Aorta (tissue), 5 donors: Measurements from ENCODE around the gene C1orf141. TPM values are rescaled to one million over a fixed set of nuclear protein-coding genes. Genes with fewer than 3 reads are reported as not detected.
"Not testable (repeated sequence)": the region's sequence is repeated elsewhere in the genome, so short reads cannot be mapped to it uniquely, and the experiment has no call there.

Source experiments
- ATAC-seq: fragments of 200-7000 bp; cut with Tn5 transposase; one replicate; pipeline ENCODE4 v1.9.1; 2022; ENCODE audit warnings: moderate library complexity; ENCODE audit not compliant: low FRiP score
- DNase-seq, 2 donors: peaks; one replicate each; pipeline ENCODE4 v3.0.0-alpha.2; 2020
- H3K27ac ChIP-seq, 2 donors: one replicate each; pipeline ENCODE4 v1.5.1; 2013; ENCODE audit warnings: low read length in 2 of 2, mild to moderate bottlenecking in 2 of 2, moderate library complexity in 2 of 2, control low read depth in 1 of 2, inconsistent platforms in 1 of 2, low read depth in 1 of 2
- H3K27me3 ChIP-seq, 2 donors: one replicate each; pipeline ENCODE4 v1.6.1; 2013; ENCODE audit warnings: control low read depth in 1 of 2, low read length in 1 of 2, mild to moderate bottlenecking in 1 of 2, moderate library complexity in 1 of 2; ENCODE audit not compliant: insufficient read depth in 2 of 2, control insufficient read depth in 1 of 2
- H3K36me3 ChIP-seq, 2 donors: one replicate each; pipeline ENCODE4 v1.6.1; 2013; ENCODE audit warnings: control low read depth in 1 of 2, low read length in 1 of 2, mild to moderate bottlenecking in 1 of 2; ENCODE audit not compliant: insufficient read depth in 2 of 2, control insufficient read depth in 1 of 2
- H3K4me1 ChIP-seq, 2 donors: one replicate each; pipeline ENCODE4 v1.6.1; 2013; ENCODE audit warnings: low read length in 2 of 2, control low read depth in 1 of 2, mild to moderate bottlenecking in 1 of 2, moderate library complexity in 1 of 2; ENCODE audit not compliant: insufficient read depth in 2 of 2, control insufficient read depth in 1 of 2
- H3K4me3 ChIP-seq, 2 donors: one replicate each; pipeline ENCODE4 v1.5.1; 2013; ENCODE audit warnings: low read length in 2 of 2, control low read depth in 1 of 2, mild to moderate bottlenecking in 1 of 2
- H3K9me3 ChIP-seq: one replicate; pipeline ENCODE4 v1.6.1; 2013; ENCODE audit warnings: mild to moderate bottlenecking, low read length; ENCODE audit not compliant: control insufficient read depth
- WGBS, 2 donors: extraction: QIAGEN DNeasy Blood & Tissue Kit; methylation state at CpG; one replicate each; pipeline ENCODE4 v1.1.7; 2013; 5-methylcytosine and 5-hydroxymethylcytosine counted together
- intact Hi-C, 2 donors: fragments of 100-400 bp; cut with DNase I; formaldehyde crosslinking; loops; one replicate each; pipeline versions ENCODE4 v1.14.2 to v1.15.0; 2022
- polyA plus RNA-seq, 2 donors: library from polyadenylated mRNA; stranded (reverse); fragments of 200-250 nt; gene quantifications; one replicate each; pipeline ENCODE4 v1.2.3, GENCODE V29; 2013
- total RNA-seq, 2 donors: library from RNA; stranded (reverse); fragmentation: NEBNext Ultra II Directional; extraction: Animal tissue kit (Norgen Biotek cat#: 25700); gene quantifications; one replicate each; pipeline ENCODE4 v1.2.1, GENCODE V29; 2021
- donor health status: healthy with polysubstance abuse.
- donor health status: Bipolar disorder and iron deficiency.
- donor health status: DM: no; HTN: no; CAD: no.
- donor health status: DM: no; HTN: no; CAD: no.
- donor health status: DM: yes; HTN: yes; CAD: no.

The C1orf141 gene
- total and polyA plus RNA-seq, 4 donors, result 0.13 TPM; not detected in 3

DNA sequence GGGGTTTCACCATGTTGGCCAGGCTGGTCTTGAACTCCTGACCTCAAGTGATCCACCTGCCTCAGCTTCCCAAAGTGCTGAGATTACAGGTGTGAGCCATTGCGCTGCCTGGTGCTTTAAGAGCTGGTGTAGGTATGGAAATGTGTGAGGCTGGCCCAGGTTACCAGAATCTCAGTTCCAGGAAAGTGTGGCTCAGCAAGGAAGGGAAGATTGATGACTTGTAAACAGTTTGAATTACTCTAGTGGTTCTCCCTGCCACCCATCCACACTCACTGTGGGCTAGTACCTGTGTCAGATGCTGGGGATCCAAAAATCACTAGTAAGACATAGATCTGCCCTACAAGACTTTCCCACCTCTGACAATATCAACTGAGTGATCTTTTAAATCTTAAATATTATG is 46.3 kb downstream of the C1orf141 start:
- no peak overlapping the region for H3K27ac ChIP-seq
- WGBS, 2 donors, result 98 to 100% methylated on average over 1 of the region's 1 CpG
- no peaks in the 10 kb centered on the region for H3K27me3 ChIP-seq
- DNase-seq (no peak), ATAC-seq (no peak)
- no peak overlapping the region for H3K4me3 ChIP-seq
- no peaks in the 10 kb centered on the region for H3K36me3 ChIP-seq
- no peaks in the 10 kb centered on the region for H3K4me1 ChIP-seq
- H3K9me3 ChIP-seq, result peaks cover 3% of the 10 kb centered on the region
- intact Hi-C loops, result no loop called here

DNA sequence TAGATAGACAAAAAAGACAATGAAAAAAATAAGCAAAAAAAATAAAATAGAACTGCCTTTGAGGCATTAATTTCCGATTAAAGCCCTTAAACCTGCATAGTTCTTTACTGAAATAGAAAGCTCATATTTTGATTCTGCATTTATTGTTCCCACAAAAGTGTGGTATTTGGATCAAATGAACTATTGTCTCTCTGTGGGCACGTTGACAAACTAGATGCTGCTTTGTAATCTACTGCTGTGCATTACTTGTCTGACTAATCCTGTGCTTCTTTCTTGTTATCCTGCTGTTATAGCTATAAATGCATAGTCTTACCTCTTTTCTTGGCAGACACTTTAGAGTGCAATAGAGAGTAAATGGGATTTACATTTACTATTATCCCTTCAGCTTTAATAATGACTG is 49.4 kb downstream of the C1orf141 start:
- 46 to 48% methylated on average over 2 of the region's 2 CpGs for WGBS, 2 donors
- ATAC-seq (no peak), DNase-seq (no peak)
- H3K36me3 ChIP-seq, result no peaks in the 10 kb centered on the region
- H3K4me1 ChIP-seq, result no peaks in the 10 kb centered on the region
- H3K4me3 ChIP-seq, result no peak overlapping the region
- H3K27ac ChIP-seq, result no peak overlapping the region
- peaks cover 3% of the 10 kb centered on the region for H3K9me3 ChIP-seq
- H3K27me3 ChIP-seq, result no peaks in the 10 kb centered on the region
- intact Hi-C loops, result no loop called here

DNA sequence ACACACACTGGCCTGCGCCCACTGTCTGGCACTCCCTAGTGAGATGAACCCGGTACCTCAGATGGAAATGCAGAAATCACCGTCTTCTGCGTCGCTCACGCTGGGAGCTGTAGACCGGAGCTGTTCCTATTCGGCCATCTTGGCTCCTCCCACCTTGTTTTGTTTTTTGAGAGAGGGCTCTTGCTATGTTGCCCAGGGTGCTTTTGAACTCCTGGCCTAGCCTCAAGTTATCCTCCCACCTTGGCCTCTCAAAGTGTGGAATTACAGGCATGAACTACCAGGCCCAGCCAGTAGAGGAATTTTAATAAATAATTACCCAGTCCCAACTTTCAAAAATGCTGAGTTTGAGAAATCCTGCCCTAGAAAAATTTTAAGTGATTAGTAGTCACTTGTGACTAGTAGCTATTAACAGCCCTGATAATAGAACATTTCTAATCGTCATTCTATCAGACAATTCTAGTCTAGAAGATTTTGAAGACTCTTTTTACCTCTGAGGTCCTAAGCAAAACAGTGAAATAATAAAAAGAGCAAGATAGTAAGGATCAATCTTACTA is 49.9 kb downstream of the C1orf141 start:
- Histone ChIP-seq H3K4me3 (no peak overlapping the region), H3K36me3 (no peaks in the 10 kb centered on the region), H3K9me3 (peaks cover 3% of the 10 kb centered on the region), H3K27me3 (no peaks in the 10 kb centered on the region), H3K27ac (no peak overlapping the region), H3K4me1 (no peaks in the 10 kb centered on the region)
- DNase-seq (no peak), ATAC-seq (no peak)
- intact Hi-C loops, result no loop called here
- WGBS, 2 donors, result 91 to 97% methylated on average over 6 to 7 of the region's 9 CpGs

DNA sequence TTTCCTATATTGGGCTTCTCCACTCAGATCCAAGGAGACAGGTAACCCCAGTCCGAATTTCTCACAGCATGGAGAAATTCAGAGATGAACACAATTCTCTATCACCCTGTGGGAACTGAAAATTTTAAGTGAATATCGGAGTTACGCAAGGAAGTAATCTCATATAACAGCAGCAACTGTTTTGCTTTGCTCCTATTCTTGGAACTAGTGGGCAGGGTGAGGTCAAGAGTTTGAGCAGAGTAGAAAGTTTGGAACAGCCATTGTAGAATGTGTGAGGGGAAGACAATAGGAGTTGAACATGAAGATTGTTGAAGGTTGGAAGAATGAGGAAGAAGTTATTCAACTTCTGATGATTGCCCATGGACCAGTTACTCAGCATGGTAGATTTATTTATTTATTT is 56.5 kb downstream of the C1orf141 start:
- no peaks in the 10 kb centered on the region for H3K27me3 ChIP-seq
- no peak overlapping the region for H3K4me3 ChIP-seq
- H3K9me3 ChIP-seq, result no peaks in the 10 kb centered on the region
- H3K4me1 ChIP-seq, result no peaks in the 10 kb centered on the region
- 81 to 90% methylated on average over 3 of the region's 3 CpGs for WGBS, 2 donors
- ATAC-seq (no peak), DNase-seq (no peak)
- no peaks in the 10 kb centered on the region for H3K36me3 ChIP-seq
- intact Hi-C loops, result no loop called here
- H3K27ac ChIP-seq, result no peak overlapping the region

DNA sequence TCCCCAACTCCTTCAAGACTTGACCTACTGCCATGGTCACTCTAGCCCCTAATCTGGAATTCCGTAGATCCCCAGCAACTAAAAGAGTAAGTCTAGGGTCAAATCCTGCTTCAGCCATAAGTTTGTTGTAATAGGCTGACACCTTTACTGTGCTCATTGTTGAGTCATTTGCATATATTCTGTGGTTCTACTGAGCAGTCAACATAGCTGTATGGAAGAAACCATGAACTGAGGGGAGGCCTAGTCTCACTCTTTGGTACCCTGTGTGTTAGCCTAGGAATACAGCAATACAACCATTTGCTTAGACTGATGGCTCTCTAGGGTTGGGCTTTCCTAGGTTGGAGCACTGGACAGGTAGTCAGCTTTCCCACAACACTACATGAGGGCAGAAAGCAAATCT is 57.2 kb downstream of the C1orf141 start:
- no peak for ATAC-seq
- H3K36me3 ChIP-seq, result no peaks in the 10 kb centered on the region
- WGBS, 2 donors, result 98 to 100% methylated on average over 1 of the region's 1 CpG
- no peaks in the 10 kb centered on the region for H3K4me1 ChIP-seq
- no peaks in the 10 kb centered on the region for H3K9me3 ChIP-seq
- no peaks in the 10 kb centered on the region for H3K27me3 ChIP-seq
- intact Hi-C loops, result no loop called here
- no peak overlapping the region for H3K27ac ChIP-seq
- DNase-seq, result no peak
- H3K4me3 ChIP-seq, result no peak overlapping the region

DNA sequence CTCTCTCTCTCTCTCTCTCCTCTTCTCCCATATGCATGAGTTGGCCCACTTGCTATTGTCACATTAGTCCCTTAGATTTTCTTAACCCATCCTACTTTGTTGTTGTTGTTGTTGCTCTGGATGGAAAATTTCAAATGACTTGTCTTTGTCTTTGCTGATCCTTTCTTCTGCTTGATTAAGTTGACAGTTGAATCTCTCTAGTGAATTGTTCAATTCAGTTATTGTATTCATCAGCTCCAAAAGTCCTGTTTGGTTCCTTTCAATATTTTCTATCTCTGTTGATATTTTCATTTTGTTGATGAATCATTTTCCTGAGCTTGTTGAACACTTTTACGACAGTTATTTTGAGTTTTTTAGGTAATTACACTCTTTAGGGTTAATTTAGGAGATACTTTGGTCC is 62.0 kb downstream of the C1orf141 start:
- DNase-seq (no peak), ATAC-seq (no peak)
- H3K27ac ChIP-seq, result no peak overlapping the region
- no peaks in the 10 kb centered on the region for H3K4me1 ChIP-seq
- H3K27me3 ChIP-seq, result no peaks in the 10 kb centered on the region
- no peaks in the 10 kb centered on the region for H3K36me3 ChIP-seq
- H3K9me3 ChIP-seq, result peaks cover 2% of the 10 kb centered on the region
- 82 to 96% methylated on average over 1 of the region's 1 CpG for WGBS, 2 donors
- H3K4me3 ChIP-seq, result no peak overlapping the region
- intact Hi-C loops, result no loop called here

DNA sequence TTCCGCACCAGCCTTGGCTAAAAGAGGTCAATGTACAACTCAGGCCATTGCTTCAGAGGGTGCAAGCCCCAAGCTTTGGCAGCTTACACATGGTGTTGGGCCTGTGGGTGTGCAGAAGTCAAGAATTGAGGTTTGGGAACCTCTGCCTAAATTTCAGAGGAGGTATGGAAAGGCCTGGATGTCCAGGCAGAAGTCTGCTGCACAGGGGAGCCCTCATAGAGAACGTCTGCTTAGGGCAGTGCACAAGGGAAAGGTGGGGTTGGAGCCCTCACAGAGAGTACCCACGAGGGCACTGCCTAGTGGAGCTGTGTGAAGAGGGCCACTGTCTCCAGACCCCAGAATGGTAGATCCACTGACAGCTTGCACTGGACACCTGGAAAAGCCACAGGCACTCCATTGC is 67.1 kb downstream of the C1orf141 start:
- H3K27me3 ChIP-seq, H3K36me3 ChIP-seq, H3K9me3 ChIP-seq, H3K27ac ChIP-seq, ATAC-seq, intact Hi-C loops, DNase-seq, H3K4me3 ChIP-seq, H3K4me1 ChIP-seq: not testable (repeated sequence)
- 59 to 60% methylated on average over 3 of the region's 3 CpGs for WGBS, 2 donors

DNA sequence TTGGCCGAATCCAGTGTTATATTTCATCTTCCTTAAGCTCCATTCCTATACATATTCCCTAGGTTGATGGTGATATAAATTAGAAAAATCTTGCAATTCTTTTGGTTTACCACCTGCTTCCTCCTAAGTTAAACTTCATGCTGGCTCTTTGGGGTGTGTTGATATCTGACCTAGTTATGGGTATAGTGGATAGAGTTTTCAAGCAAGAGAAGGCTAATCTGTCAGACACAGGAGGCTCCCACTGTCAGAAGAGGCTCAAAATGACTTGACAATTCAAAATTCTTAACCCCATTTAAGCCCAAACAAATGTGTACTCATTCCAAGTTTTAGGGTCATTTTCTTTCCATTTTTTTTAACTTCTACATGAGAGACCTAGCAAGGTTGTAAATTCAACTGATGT is 72.4 kb downstream of the C1orf141 start:
- 94 to 97% methylated on average over 1 of the region's 1 CpG for WGBS, 2 donors
- Histone ChIP-seq H3K27me3 (no peaks in the 10 kb centered on the region), H3K27ac (no peak overlapping the region), H3K4me1 (no peaks in the 10 kb centered on the region), H3K9me3 (no peaks in the 10 kb centered on the region), H3K4me3 (no peak overlapping the region), H3K36me3 (no peaks in the 10 kb centered on the region)
- DNase-seq, result no peak
- intact Hi-C loops, result no loop called here
- ATAC-seq, result no peak

DNA sequence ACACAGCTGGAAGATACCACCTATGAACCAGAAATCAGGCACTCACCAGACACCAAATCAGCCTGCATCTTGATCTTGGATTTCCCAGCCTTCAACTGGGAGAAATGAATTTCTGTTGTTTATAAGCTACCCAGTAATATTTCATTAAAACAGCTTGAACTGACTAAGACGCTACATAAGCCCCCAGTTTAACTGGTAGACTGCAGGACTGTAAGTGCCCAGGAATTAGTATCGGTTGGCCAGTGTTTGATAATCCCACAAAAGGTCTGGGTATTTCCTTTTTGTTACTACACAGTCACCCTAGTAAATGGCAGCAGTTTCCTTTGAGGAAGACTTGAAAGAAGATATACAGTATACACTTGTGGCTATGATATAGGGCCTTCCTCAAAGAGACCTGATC is 73.5 kb downstream of the C1orf141 start:
- DNase-seq (no peak), ATAC-seq (no peak)
- H3K4me3 ChIP-seq, result no peak overlapping the region
- H3K4me1 ChIP-seq, result no peaks in the 10 kb centered on the region
- intact Hi-C loops, result no loop called here
- H3K36me3 ChIP-seq, result no peaks in the 10 kb centered on the region
- 97 to 100% methylated on average over 2 of the region's 2 CpGs for WGBS, 2 donors
- no peaks in the 10 kb centered on the region for H3K27me3 ChIP-seq
- no peaks in the 10 kb centered on the region for H3K9me3 ChIP-seq
- H3K27ac ChIP-seq, result no peak overlapping the region
